HG02981 (cell line): ENCODE data around the gene MOB3B.

Experiments
- ATAC-seq: cut with Tn5 transposase; IDR thresholded peaks from one replicate; pipeline ENCODE4 v1.9.1; 2021; ENCODE audit warnings: mild to moderate bottlenecking, moderate library complexity; ENCODE audit not compliant: unreplicated experiment

Gene MOB3B

DNA sequence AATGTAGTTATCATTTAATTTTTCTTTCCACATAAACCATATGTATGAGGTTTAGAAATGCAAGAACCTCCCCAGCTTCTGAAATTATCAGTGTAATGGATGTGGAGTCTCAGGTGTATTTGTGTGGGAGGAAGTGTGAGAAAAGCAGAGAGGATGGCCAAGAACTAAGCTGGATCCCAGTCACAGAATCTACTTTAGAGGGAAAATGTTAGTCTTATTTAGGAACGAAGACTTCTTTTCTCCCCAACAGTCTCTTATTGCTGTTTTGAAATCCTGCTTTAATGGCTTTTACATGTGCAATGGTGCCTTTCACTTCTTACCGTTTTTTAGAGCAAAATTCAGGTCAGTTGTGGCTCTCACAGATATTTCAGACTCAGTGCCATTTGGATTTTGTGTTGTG is 235.6 kb downstream of the MOB3B start:
- no peak for ATAC-seq

DNA sequence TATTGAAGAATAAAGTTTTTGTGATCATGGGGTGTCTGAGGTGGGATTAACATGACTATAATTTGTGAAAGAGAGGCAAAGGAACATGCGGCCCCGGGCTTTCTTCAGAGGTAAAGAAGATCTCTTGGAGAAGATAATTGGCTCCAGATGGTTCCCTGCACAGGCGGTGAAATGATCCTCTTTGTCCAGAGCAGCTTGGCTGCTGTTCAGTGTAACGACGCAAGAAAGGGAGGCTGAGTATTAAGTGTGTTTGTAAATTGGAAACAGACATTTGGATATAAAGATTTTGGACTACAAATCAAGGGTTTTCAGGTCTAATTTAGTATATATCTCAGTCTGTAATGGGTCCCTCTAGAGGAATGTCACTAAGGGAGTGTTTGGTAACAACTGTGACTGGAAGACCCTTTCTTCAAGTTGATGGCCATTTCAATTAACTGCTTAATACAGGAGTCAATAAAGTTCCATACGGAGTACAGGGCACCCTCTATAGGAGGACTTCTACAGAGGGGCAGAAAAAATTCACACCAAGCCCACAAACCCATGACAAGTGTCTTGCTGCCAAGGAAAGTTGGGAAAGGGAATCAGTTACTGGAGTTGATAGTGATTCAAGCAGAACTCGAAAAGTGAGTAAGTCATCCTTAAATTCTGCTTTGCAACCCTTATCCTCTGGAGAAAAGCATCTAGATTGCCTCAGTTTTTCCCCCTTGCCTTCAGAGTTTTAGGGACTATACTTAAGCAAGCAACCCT is 236.8 kb downstream of the MOB3B start:
- no peak for ATAC-seq

DNA sequence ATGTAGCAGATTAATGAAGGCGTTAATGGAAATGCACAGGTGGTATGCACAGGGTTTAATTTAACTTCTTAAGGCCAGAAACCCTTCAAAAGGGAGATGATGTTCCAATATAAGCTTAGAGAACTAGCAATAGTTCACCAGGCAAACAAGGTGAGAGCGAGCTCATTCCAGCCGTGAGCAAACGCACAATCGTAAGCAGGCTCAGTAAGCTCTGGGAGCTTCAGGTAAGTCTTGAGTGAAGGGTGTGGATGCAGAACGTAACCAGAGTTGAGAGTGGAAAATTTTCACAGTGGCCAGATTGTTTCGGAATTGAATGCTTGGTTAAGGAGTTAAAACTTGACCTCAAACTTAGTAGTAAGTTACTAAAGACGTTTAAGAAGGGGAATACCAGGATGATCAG is 238.3 kb downstream of the MOB3B start:
- no peak for ATAC-seq

DNA sequence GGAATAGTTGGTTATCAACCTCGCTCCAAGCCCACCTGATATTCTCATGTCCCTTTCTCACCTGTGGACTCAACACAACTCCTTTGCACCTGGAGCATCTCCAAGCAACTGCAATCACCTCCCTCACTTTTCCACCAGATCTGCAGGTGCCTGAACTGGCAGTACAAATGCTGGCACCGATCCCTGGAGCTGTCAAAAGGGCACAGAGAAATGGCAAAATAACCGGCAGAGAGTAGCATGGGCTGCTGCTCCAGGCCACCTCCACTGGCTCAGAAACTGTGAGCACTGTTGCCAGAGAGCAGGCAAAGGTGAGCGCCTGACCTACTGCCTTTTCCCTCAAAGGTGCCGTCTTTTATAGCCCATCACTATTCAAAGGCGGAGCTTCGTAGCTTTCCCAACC is 247.3 kb downstream of the MOB3B start:
- no peak for ATAC-seq

DNA sequence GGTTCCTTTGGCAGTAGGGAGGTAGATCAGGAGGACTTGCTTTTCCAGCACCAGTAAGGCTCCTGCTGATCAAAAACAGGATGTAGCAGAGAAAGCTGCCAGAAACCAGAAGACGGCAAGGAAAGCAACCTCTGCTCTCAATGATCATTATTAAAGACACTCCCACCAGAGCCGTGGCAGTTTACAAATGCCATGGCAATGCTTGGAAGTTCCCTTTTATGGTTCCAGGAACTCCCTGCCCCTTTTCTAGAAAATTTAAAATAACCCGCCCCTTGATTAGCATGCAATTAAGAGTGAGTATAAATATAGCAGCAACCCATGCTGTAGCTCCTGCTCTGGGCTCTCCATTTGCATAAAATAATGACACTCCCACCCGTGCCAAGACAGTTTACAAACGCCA is 248.8 kb downstream of the MOB3B start:
- ATAC-seq = no peak

DNA sequence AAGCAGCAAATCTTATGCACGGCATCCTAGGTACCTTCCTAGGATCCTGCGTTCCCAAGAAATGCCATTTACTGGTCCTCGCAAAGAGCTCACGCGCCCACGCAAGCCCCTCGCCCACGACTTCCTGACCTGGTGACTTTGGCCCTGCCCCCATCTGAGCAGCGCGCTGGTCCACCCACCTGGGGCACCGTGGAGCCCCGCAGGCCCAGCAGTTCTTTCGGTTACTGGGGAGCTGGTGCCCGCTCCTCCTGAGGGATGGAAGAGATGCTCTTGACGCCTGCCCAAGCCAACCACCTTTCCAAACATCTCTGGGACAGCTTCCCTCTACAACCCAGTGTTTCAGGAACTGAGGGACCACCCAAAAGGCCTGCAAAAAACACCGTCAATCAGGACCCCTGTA is 249.4 kb downstream of the MOB3B start:
- ATAC-seq = no peak

DNA sequence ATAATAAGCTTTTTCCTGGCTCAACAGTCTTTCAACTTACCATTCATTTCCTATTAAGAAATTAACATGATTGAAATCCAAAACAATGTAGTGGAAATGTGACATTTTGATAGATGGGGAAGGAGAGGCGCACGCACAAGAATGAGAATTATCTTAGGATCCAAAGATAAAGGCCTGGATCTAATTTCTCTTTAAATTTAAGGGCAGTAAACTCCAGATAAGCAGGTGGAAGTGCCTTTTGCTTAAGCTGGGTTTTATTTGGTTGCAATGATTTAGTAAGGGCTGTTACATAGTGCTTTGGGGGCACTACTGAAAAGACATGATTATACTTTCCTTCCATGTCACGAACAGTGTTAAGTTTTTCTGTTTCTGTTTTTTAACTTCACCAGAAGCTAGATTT is 250.0 kb downstream of the MOB3B start:
- ATAC-seq = no peak

DNA sequence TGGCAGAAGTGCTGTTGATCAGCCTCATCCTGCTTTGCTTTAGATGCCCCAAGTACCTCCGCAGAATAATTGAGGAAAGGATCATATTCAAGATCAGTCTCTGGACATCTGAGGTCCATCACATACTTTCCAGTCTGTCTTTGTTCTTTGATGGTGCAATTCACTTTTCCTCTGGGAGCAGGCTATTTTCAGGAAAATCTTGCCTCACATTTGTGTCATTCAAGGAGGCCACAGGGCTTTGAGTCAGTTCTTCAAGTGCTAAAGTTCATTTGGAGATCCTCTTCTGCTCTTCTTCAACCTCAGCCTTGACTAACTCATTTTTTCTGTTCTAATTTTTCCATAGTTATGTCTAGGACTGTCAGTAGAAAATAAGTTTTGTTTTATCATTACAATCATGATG is 251.2 kb downstream of the MOB3B start:
- ATAC-seq = no peak

DNA sequence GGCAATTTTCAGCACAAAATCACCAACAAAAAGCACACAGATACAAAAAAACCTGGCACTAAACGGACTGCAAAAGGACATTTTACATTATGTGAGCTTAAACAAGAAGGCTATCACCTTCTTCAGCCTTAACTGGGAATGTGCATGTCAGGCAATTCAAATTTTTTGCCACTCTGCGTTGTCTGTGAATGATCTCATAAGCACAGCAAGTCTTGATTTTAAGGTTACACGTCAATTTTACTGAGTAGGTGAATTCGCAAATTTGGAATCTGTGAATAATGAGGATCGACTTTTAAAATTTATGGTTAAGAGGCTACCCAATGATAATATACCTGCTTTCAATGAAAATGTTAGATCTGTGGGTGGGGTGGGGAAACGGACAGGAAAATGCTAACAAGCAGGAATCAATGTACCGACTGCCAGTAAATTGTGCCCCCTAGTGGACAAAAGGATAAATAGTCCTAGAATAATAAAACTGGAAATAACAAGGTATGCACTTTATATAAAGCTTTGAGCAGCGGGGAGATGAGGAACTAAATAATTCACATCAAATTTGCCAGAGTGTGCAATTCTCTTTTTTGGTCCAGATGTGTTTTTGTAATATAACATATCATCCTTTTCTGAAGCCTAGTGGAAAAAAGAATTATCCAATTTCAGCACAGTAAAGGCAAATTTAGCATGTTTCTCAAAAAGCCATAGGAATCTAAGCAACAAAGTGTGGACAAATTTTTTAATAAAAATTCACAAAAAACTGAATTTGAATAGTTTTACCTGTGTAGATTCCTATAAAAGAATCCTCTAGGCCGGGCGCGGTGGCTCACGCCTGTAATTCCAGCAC is 253.2 kb downstream of the MOB3B start:
- ATAC-seq = peak; percentile 56
